Right lobe of liver (tissue), 4 donors: ENCODE results near the gene ZNF415.

Experiments
- POLR2A ChIP-seq: fragments of 450-650 bp; IDR thresholded peaks from one replicate; pipeline ENCODE4 v1.6.1; 2017; ENCODE audit warnings: antibody characterized with exemption, mild to moderate bottlenecking
- TF ChIP-seq, protein P1 (sequence below), 4 donors: fragments of 200-600 bp in 3 of 4; fragments of 450-650 bp in 1 of 4; IDR thresholded peaks; one replicate each; pipeline versions ENCODE4 v1.5.1 to v1.8.0; 2016 to 2022; ENCODE audit warnings: antibody characterized with exemption in 4 of 4, mild to moderate bottlenecking in 2 of 4
- donor health status: DM: no; HTN: no; CAD: no.
- donor health status: DM: no; HTN: no; CAD: no.
- donor health status: DM: no; HTN: yes; CAD: no.

DNA sequence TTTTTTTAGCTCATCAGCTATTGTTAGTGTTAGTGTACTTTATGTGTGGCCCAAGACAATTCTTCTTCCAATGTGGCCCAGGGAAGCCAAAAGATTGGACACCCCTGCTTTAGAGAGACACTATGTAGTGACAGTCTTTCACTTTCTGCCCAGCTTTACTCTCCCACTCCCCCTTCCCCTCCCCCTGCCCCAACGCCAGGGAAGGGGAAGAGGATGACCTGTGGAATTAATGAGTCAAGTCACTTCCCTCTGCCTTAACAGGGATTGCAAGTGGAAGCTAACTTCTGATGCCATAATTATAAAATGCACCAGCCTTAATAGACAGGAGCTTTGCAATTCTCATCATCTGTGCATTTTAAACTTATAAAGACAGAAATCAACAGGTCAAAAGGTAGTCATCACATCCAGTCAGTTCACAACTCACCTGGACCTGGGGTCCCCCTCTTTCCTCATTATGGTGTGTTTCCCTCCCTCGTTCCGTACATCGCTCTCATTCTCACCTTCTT lies 1.6 kb downstream of the ZNF415 start:
- TF ChIP-seq, protein P1, sequence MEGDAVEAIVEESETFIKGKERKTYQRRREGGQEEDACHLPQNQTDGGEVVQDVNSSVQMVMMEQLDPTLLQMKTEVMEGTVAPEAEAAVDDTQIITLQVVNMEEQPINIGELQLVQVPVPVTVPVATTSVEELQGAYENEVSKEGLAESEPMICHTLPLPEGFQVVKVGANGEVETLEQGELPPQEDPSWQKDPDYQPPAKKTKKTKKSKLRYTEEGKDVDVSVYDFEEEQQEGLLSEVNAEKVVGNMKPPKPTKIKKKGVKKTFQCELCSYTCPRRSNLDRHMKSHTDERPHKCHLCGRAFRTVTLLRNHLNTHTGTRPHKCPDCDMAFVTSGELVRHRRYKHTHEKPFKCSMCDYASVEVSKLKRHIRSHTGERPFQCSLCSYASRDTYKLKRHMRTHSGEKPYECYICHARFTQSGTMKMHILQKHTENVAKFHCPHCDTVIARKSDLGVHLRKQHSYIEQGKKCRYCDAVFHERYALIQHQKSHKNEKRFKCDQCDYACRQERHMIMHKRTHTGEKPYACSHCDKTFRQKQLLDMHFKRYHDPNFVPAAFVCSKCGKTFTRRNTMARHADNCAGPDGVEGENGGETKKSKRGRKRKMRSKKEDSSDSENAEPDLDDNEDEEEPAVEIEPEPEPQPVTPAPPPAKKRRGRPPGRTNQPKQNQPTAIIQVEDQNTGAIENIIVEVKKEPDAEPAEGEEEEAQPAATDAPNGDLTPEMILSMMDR (IDR thresholded peaks at IDR 0.05) = no peak
- TF ChIP-seq POLR2A = no peak
